H1 (cell line): ENCODE results near the gene QRICH1. TPM values are rescaled to one million over a fixed set of nuclear protein-coding genes. Genes with fewer than 3 reads are reported as not detected.

Source experiments
- CTCF ChIA-PET: fragments of 300-600 bp; sonication (Branson Sonifier 250); formaldehyde crosslinking; loops from one replicate; lab custom pipeline; 2021; ENCODE audit not compliant: partially characterized antibody; lab: Charles Lee
- POLR2A ChIA-PET: fragments of 300-600 bp; sonication (Branson Sonifier 250); formaldehyde crosslinking; loops from one replicate; lab custom pipeline; 2021; ENCODE audit warnings: inconsistent platforms; ENCODE audit not compliant: partially characterized antibody; lab: Charles Lee
- DNase-seq, 2 experiments: peaks; one replicate each; pipeline versions ENCODE4 v3.0.0 to v3.0.0-alpha.2; 2010 to 2022; ENCODE audit warnings: low spot score in 2 of 2, low read depth in 1 of 2, mixed read lengths in 1 of 2
- FAIRE-seq: peaks from 2 replicates; lab custom pipeline; 2011; peaks lifted over from hg19 to GRCh38; lab: Jason Lieb, UNC
- H2AFZ ChIP-seq: 2 replicates; pipeline ENCODE4 v1.8.1; 2012; ENCODE audit warnings: low read length, inconsistent platforms
- H2AK5ac ChIP-seq: 2 replicates; pipeline ENCODE4 v1.6.1; 2013; ENCODE audit warnings: low read depth, low read length
- H2BK120ac ChIP-seq: replicated peaks from 2 replicates; pipeline ENCODE3; 2013; ENCODE audit warnings: low read depth, low read length, inconsistent platforms
- H2BK12ac ChIP-seq: 2 replicates; pipeline ENCODE4 v1.6.1; 2013; ENCODE audit warnings: low read depth, low read length
- H2BK15ac ChIP-seq: 2 replicates; pipeline ENCODE4 v1.6.1; 2013; ENCODE audit warnings: low read length
- H2BK20ac ChIP-seq: 2 replicates; pipeline ENCODE4 v1.6.1; 2013; ENCODE audit warnings: low read length
- H2BK5ac ChIP-seq: 2 replicates; pipeline ENCODE4 v1.6.1; 2013; ENCODE audit warnings: low read depth, low read length
- H3K14ac ChIP-seq: 2 replicates; pipeline ENCODE4 v1.6.1; 2013; ENCODE audit warnings: inconsistent platforms; ENCODE audit not compliant: insufficient read length
- H3K18ac ChIP-seq: 2 replicates; pipeline ENCODE4 v1.6.1; 2013; ENCODE audit warnings: low read length; ENCODE audit errors: extremely low read depth
- H3K23ac ChIP-seq: 2 replicates; pipeline ENCODE4 v1.6.1; 2013; ENCODE audit warnings: inconsistent platforms; ENCODE audit not compliant: insufficient read length
- H3K23me2 ChIP-seq: 2 replicates; pipeline ENCODE4 v1.6.1; 2013; ENCODE audit warnings: low read depth, low read length
- H3K27ac ChIP-seq: 2 replicates; pipeline ENCODE4 v1.6.1; 2011; ENCODE audit warnings: low read depth, low read length, inconsistent platforms
- H3K27me3 ChIP-seq, 4 experiments: replicated peaks in 1 of 4; 1 replicate in 1 of 4; 2 replicates in 3 of 4; pipeline versions ENCODE4 v1.6.1 to v1.8.1; 2011 to 2013; ENCODE audit warnings: low read length in 3 of 4, mild to moderate bottlenecking in 3 of 4, inconsistent platforms in 2 of 4, mixed read lengths in 2 of 4, moderate library complexity in 1 of 4; ENCODE audit not compliant: control insufficient read depth in 3 of 4, insufficient read depth in 3 of 4; ENCODE audit errors: extremely low read depth in 1 of 4
- H3K36me3 ChIP-seq, 4 experiments: 2 replicates each; pipeline versions ENCODE4 v1.6.1 to v1.8.1; 2011 to 2013; ENCODE audit warnings: mild to moderate bottlenecking in 4 of 4, low read length in 3 of 4, moderate library complexity in 2 of 4, control low read depth in 1 of 4, inconsistent platforms in 1 of 4; ENCODE audit not compliant: insufficient read depth in 4 of 4, control insufficient read depth in 2 of 4
- H3K4ac ChIP-seq: replicated peaks from 2 replicates; pipeline ENCODE3; 2013; ENCODE audit warnings: low read length, low read depth, mixed read lengths, inconsistent platforms; ENCODE audit not compliant: insufficient read length
- H3K4me1 ChIP-seq, 4 experiments: replicated peaks in 1 of 4; 1 replicate in 1 of 4; 2 replicates in 3 of 4; pipeline versions ENCODE4 v1.6.1 to v1.8.1; 2011 to 2013; ENCODE audit warnings: low read length in 3 of 4, inconsistent platforms in 2 of 4, mixed read lengths in 1 of 4; ENCODE audit not compliant: insufficient read depth in 4 of 4, control insufficient read depth in 3 of 4
- H3K4me2 ChIP-seq, 2 experiments: 2 replicates each; pipeline versions ENCODE4 v1.6.1 to v1.8.1; 2011 to 2013; ENCODE audit warnings: low read depth in 2 of 2, low read length in 2 of 2, control low read depth in 1 of 2, inconsistent platforms in 1 of 2, mild to moderate bottlenecking in 1 of 2; ENCODE audit not compliant: insufficient read depth in 1 of 2
- H3K4me3 ChIP-seq, 4 experiments: fragments of 200-600, 300-600 bp in 1 of 4; sonication (generic), shearing (Covaris generic), sonication (Bioruptor Twin) in 1 of 4; 2 replicates each; pipeline versions ENCODE4 v1.5.1 to v1.8.1; 2011 to 2016; ENCODE audit warnings: low read length in 4 of 4, low read depth in 3 of 4, control low read depth in 2 of 4, inconsistent platforms in 2 of 4, mild to moderate bottlenecking in 2 of 4, mixed read lengths in 1 of 4, moderate library complexity in 1 of 4; ENCODE audit not compliant: insufficient read depth in 2 of 4; ENCODE audit errors: extremely low read depth in 1 of 4
- H3K56ac ChIP-seq: replicated peaks from 2 replicates; pipeline ENCODE3; 2013; ENCODE audit warnings: low read depth, mild to moderate bottlenecking, mixed read lengths, low read length, inconsistent platforms; ENCODE audit not compliant: insufficient read length
- H3K79me1 ChIP-seq: 2 replicates; pipeline ENCODE4 v1.6.1; 2013; ENCODE audit warnings: low read depth, low read length, control low read depth
- H3K79me2 ChIP-seq, 2 experiments: 2 replicates each; pipeline versions ENCODE4 v1.6.1 to v1.8.1; 2012 to 2013; ENCODE audit warnings: low read length in 2 of 2, mild to moderate bottlenecking in 2 of 2, inconsistent platforms in 1 of 2; ENCODE audit not compliant: insufficient read depth in 2 of 2, control insufficient read depth in 1 of 2
- H3K9ac ChIP-seq, 4 experiments: replicated peaks in 1 of 4; 1 replicate in 1 of 4; 2 replicates in 3 of 4; pipeline versions ENCODE4 v1.6.1 to v1.8.1; 2011 to 2013; ENCODE audit warnings: low read depth in 3 of 4, low read length in 3 of 4, control low read depth in 2 of 4, mild to moderate bottlenecking in 2 of 4, moderate library complexity in 2 of 4, inconsistent platforms in 1 of 4; ENCODE audit errors: extremely low read depth in 1 of 4
- H3K9me3 ChIP-seq, 2 experiments: 2 replicates each; pipeline versions ENCODE4 v1.6.1 to v1.8.1; 2012 to 2013; ENCODE audit warnings: mild to moderate bottlenecking in 2 of 2, moderate library complexity in 2 of 2, control low read depth in 1 of 2, inconsistent platforms in 1 of 2, low read depth in 1 of 2, low read length in 1 of 2, mixed read lengths in 1 of 2; ENCODE audit not compliant: insufficient read depth in 2 of 2
- H4K20me1 ChIP-seq, 2 experiments: replicated peaks in 1 of 2; 2 replicates each; pipeline versions ENCODE3 to v1.8.1; 2011 to 2013; ENCODE audit warnings: inconsistent platforms in 2 of 2, low read length in 2 of 2, mild to moderate bottlenecking in 1 of 2; ENCODE audit not compliant: insufficient read depth in 2 of 2, control insufficient read depth in 1 of 2
- H4K5ac ChIP-seq: 2 replicates; pipeline ENCODE4 v1.6.1; 2013; ENCODE audit warnings: low read length, low read depth, mixed read lengths, inconsistent platforms; ENCODE audit not compliant: insufficient read length
- H4K8ac ChIP-seq: 2 replicates; pipeline ENCODE4 v1.8.0; 2013; ENCODE audit warnings: mild to moderate bottlenecking, moderate library complexity, low read length, inconsistent platforms; ENCODE audit not compliant: insufficient read depth; ENCODE audit errors: extremely low read depth
- H4K91ac ChIP-seq: replicated peaks from 2 replicates; pipeline ENCODE3; 2013; ENCODE audit warnings: low read length, mixed read lengths, inconsistent platforms; ENCODE audit not compliant: insufficient read length
- CBX8 ChIP-seq: fragments of 300-800, 300-1000 bp; sonication (generic); IDR thresholded peaks from 2 replicates; pipeline ENCODE4 v1.7.1; 2016; ENCODE audit warnings: low read depth, low read length, borderline replicate concordance
- CREB1 ChIP-seq: IDR thresholded peaks from 2 replicates; pipeline ENCODE4 v1.6.1; 2012; ENCODE audit warnings: inconsistent platforms
- MAFK ChIP-seq: IDR thresholded peaks from 2 replicates; pipeline ENCODE4 v1.6.1; 2012; ENCODE audit warnings: low read depth, mild to moderate bottlenecking, improper control_type of control experiment, low read length
- NANOG ChIP-seq: IDR thresholded peaks from 2 replicates; pipeline ENCODE4 v1.6.1; 2011; ENCODE audit warnings: low read length, low read depth, mild to moderate bottlenecking, inconsistent platforms; ENCODE audit not compliant: insufficient read depth, poor library complexity, severe bottlenecking
- SP1 ChIP-seq: IDR thresholded peaks from 2 replicates; pipeline ENCODE4 v1.6.1; 2011; ENCODE audit warnings: low read depth, low read length
- SRF ChIP-seq: IDR thresholded peaks from 2 replicates; pipeline ENCODE4 v1.6.1; 2011; ENCODE audit warnings: mild to moderate bottlenecking, low read depth, low read length, moderate library complexity
- WGBS, 2 experiments: shearing (Covaris generic) in 1 of 2; methylation state at CpG; one replicate each; pipeline versions ENCODE4 v1.1.6 to v1.1.7; 2013 to 2015; ENCODE audit warnings: low lambda C conversion rate in 2 of 2, mixed read lengths in 2 of 2, inconsistent platforms in 1 of 2, low coverage in 1 of 2, missing lambda C conversion rate in 1 of 2; ENCODE audit not compliant: insufficient replicate concordance in 2 of 2, insufficient coverage in 1 of 2, insufficient read length in 1 of 2; ENCODE audit errors: extremely low coverage in 1 of 2, missing lambda C conversion rate in 1 of 2; 5-methylcytosine and 5-hydroxymethylcytosine counted together
- polyA plus RNA-seq, 7 experiments: library from polyadenylated mRNA; depleted of rRNA in 3 of 7; stranded (reverse) in 5 of 7; unstranded in 2 of 7; fragments of >200 nt in 5 of 7; fragments of 200-250 nt in 2 of 7; gene quantifications; 1 replicate in 5 of 7; 2 replicates in 1 of 7; 4 replicates in 1 of 7; pipeline versions ENCODE4 v1.2.1 to v1.2.3, GENCODE V29; 2011 to 2013; ENCODE audit warnings: missing spikeins in 2 of 7, mixed read lengths in 2 of 7
- total RNA-seq: library from RNA; stranded (reverse); fragmentation: NEBNext Ultra II Directional; extraction: Animal tissue kit (Norgen Biotek cat#: 25700); gene quantifications from 2 replicates; pipeline ENCODE4 v1.2.1, GENCODE V29; 2021
- TF ChIP-seq, protein P1 (sequence below): IDR thresholded peaks from 2 replicates; pipeline ENCODE4 v1.6.1; 2011; ENCODE audit warnings: low read depth, mild to moderate bottlenecking, low read length; ENCODE audit not compliant: insufficient read depth

The QRICH1 gene
- total and polyA plus RNA-seq, 2 of the 8 experiments (the other 6 are each of a cell fraction or from before 2014, with no cell fraction given) = 128 to 142 TPM

DNA sequence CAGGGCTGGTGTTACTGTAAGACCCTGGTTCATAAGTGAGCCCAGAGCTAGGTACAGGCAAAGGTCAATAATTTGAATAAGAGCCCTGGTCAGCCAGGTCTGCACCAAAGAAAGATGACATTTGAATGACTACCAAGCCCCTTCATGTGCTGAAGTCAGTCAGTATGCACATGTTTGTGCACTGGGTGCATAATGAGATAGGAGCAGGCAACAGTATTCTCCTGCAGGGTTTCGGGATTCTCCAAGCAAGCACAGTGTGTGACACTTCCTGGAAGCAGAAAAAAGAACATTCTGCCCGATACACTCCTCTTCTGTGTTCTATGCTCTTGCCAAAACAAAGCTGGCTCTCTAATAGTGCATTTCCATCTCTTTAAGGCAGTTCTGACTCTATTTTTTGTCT lies 59.2 kb downstream of the QRICH1 start:
- DNase-seq (no peak), FAIRE-seq (no peak)
- no peak overlapping the region for H2AFZ ChIP-seq
- no peak overlapping the region for H2BK120ac ChIP-seq
- peaks cover 20 to 49% (median 36%) of the 10 kb centered on the region in 4 experiments for H3K36me3 ChIP-seq
- H3K14ac ChIP-seq = no peak overlapping the region
- no peak overlapping the region for H2BK12ac ChIP-seq
- 92% methylated on average over 2 of the region's 2 CpGs; no CpG with 5 or more reads in 1 of the 2 experiments for WGBS, 2 experiments
- no peak overlapping the region for H3K4me2 ChIP-seq
- H4K91ac ChIP-seq = no peak overlapping the region
- no peak overlapping the region for H2BK20ac ChIP-seq
- H3K79me2 ChIP-seq = no peaks in the 10 kb centered on the region
- no peak overlapping the region for H2BK15ac ChIP-seq
- no peak overlapping the region for H3K27ac ChIP-seq
- no peak overlapping the region for H3K9ac ChIP-seq
- no peak overlapping the region for H3K18ac ChIP-seq
- no peak overlapping the region for H4K8ac ChIP-seq
- no peaks in the 10 kb centered on the region for H3K4me1 ChIP-seq
- no peak overlapping the region for H3K4me3 ChIP-seq
- ChIA-PET POLR2A (interaction anchor here (0.6 to 5.5 kb wide), 3 partner anchors 12 to 408 kb away, joined by 3 to 41 read pairs (median 3); partner anchors contain the start of gene NDUFAF3), CTCF (interaction anchor here (1.6 kb wide), 1 partner anchor 13 kb away, joined by 6 read pairs; the partner anchor contains the start of gene NDUFAF3)
- no peak overlapping the region for H3K4ac ChIP-seq
- H3K56ac ChIP-seq = no peak overlapping the region
- H4K5ac ChIP-seq = no peak overlapping the region
- peaks cover 7 to 9% of the 10 kb centered on the region in 2 experiments for H4K20me1 ChIP-seq
- no peaks in the 10 kb centered on the region for H3K27me3 ChIP-seq
- H3K9me3 ChIP-seq = no peaks in the 10 kb centered on the region
- H3K23me2 ChIP-seq = no peaks in the 10 kb centered on the region
- H2BK5ac ChIP-seq = no peak overlapping the region
- H3K79me1 ChIP-seq = peaks cover 2% of the 10 kb centered on the region; the same call in 1 of the 2 replicates
- H2AK5ac ChIP-seq = no peak overlapping the region
- no peak overlapping the region for H3K23ac ChIP-seq
- TF ChIP-seq NANOG = no peak
- no peak for TF ChIP-seq CBX8
- TF ChIP-seq, protein P1, sequence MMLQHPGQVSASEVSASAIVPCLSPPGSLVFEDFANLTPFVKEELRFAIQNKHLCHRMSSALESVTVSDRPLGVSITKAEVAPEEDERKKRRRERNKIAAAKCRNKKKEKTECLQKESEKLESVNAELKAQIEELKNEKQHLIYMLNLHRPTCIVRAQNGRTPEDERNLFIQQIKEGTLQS = no peak
- TF ChIP-seq SP1 = no peak
- TF ChIP-seq CREB1 = no peak
- no peak for TF ChIP-seq MAFK
- no peak for TF ChIP-seq SRF
